OCI-LY3 (cell line): ENCODE results near the gene TRMU.

Experiments used
- H2AFZ ChIP-seq: fragments of 200-600, 300-600 bp; shearing (Covaris generic); 2 replicates; pipeline ENCODE4 v1.6.0; 2014; ENCODE audit warnings: antibody characterized with exemption, low read depth, low read length
- H3K27ac ChIP-seq: fragments of 200-600, 300-600 bp; sonication (generic); 2 replicates; pipeline ENCODE4 v1.5.1; 2014; ENCODE audit warnings: mild to moderate bottlenecking, low read length, moderate library complexity, mixed read lengths
- H3K27me3 ChIP-seq: fragments of 200-600, 300-600 bp; sonication (generic); 2 replicates; pipeline ENCODE4 v1.6.1; 2014; ENCODE audit warnings: low read depth, low read length, mixed read lengths
- H3K36me3 ChIP-seq: fragments of 200-600, 300-600 bp; sonication (generic); replicated peaks from 2 replicates; pipeline ENCODE3; 2014; ENCODE audit warnings: low read depth, low read length, mixed read lengths
- H3K4me1 ChIP-seq: fragments of 300-600, 200-600 bp; sonication (generic); 2 replicates; pipeline ENCODE4 v1.6.1; 2014; ENCODE audit warnings: low read length, mixed read lengths
- H3K4me2 ChIP-seq: fragments of 200-600, 300-600 bp; sonication (generic); 2 replicates; pipeline ENCODE4 v1.6.1; 2014; ENCODE audit warnings: low read length, mixed read lengths
- H3K4me3 ChIP-seq: fragments of 300-600, 200-600 bp; sonication (generic); 2 replicates; pipeline ENCODE4 v1.5.1; 2014; ENCODE audit warnings: antibody characterized with exemption, mild to moderate bottlenecking, low read length, moderate library complexity
- H3K79me2 ChIP-seq: fragments of 300-600, 200-600 bp; shearing (Covaris generic); 2 replicates; pipeline ENCODE4 v1.6.1; 2014; ENCODE audit warnings: mild to moderate bottlenecking, low read length, mixed read lengths
- H3K9ac ChIP-seq: fragments of 300-600, 200-600 bp; shearing (Covaris generic); 2 replicates; pipeline ENCODE4 v1.6.0; 2014; ENCODE audit warnings: mild to moderate bottlenecking, low read length, moderate library complexity
- H3K9me3 ChIP-seq: fragments of 200-600, 300-600 bp; shearing (Covaris generic); 2 replicates; pipeline ENCODE4 v1.6.1; 2014; ENCODE audit warnings: low read length, mixed read lengths; ENCODE audit not compliant: insufficient read depth
- H4K20me1 ChIP-seq: fragments of 200-600, 300-600 bp; sonication (generic); 2 replicates; pipeline ENCODE4 v1.6.1; 2016; ENCODE audit warnings: low read length, mixed read lengths; ENCODE audit not compliant: insufficient read depth
- EZH2phosphoT487 ChIP-seq: fragments of 200-600 bp; shearing (Covaris generic); IDR thresholded peaks from 2 replicates; pipeline ENCODE4 v1.6.1; 2018; ENCODE audit warnings: antibody characterized with exemption, mixed run types, low read depth
- TF ChIP-seq, protein P1 (sequence below): fragments of 200-600, 300-600 bp; sonication (generic); IDR thresholded peaks from 2 replicates; pipeline ENCODE4 v1.5.1; 2014; ENCODE audit warnings: antibody characterized with exemption, low read length, low read depth

The TRMU gene

DNA sequence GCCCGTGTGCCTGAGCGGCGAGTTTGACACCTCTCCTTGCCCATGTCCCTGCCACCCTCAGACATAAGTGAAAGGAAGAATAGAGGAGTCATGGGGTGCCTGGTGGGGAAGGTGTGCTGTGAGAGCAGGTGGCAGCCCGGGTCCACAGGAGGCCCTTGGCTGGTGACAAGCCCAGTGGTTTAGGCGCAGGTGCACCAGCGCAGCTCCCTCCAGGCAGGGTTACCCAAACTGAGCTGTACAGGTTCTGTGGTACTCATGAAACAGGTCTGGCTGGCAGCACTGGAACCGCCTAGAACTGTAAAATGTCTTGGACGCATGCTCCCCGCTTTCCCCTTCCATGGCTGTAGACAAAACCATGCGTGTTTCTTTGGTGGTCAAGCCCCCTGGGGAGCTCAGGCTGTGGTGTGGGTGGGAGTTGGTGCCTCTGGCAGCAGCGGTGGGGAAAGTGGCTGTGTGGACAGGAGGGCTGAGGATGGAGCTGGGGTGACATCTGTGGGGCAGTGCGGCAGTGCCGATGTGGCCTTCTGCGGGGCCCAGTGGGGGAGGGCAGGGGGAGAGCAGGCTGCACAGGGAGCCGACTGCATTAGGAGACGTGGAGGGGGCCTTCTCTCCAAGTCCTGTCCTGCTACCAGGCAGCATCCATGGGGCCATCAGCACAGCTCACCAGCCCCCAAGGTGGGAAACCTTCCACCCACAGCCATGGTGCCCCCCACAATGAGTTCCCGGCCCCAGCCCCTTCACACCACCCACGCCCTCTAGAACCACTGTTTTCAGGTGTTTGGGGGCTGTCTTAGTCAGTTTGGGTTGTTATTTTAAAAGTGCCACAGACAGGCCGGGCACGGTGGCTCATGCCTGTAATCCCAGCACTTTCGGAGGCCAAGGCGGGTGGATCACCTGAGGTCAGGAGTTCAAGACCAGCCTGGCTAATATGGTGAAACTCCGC, 44.4 kb upstream of the TRMU start:
- no peaks in the 10 kb centered on the region for H3K9me3 ChIP-seq
- no peak overlapping the region for H2AFZ ChIP-seq
- no peak overlapping the region for H3K9ac ChIP-seq
- peaks cover 5% of the 10 kb centered on the region for H3K36me3 ChIP-seq
- peaks cover 11% of the 10 kb centered on the region; the same call in 1 of the 2 replicates for H3K4me1 ChIP-seq
- H3K27ac ChIP-seq, result no peak overlapping the region
- peaks cover 5% of the 10 kb centered on the region; the same call in 1 of the 2 replicates for H3K79me2 ChIP-seq
- H3K4me3 ChIP-seq, result no peak overlapping the region
- TF ChIP-seq, protein P1, sequence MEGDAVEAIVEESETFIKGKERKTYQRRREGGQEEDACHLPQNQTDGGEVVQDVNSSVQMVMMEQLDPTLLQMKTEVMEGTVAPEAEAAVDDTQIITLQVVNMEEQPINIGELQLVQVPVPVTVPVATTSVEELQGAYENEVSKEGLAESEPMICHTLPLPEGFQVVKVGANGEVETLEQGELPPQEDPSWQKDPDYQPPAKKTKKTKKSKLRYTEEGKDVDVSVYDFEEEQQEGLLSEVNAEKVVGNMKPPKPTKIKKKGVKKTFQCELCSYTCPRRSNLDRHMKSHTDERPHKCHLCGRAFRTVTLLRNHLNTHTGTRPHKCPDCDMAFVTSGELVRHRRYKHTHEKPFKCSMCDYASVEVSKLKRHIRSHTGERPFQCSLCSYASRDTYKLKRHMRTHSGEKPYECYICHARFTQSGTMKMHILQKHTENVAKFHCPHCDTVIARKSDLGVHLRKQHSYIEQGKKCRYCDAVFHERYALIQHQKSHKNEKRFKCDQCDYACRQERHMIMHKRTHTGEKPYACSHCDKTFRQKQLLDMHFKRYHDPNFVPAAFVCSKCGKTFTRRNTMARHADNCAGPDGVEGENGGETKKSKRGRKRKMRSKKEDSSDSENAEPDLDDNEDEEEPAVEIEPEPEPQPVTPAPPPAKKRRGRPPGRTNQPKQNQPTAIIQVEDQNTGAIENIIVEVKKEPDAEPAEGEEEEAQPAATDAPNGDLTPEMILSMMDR, result no peak
- TF ChIP-seq EZH2phosphoT487, result no peak
- H4K20me1 ChIP-seq, result no peaks in the 10 kb centered on the region
- H3K4me2 ChIP-seq, result no peak overlapping the region
- no peaks in the 10 kb centered on the region for H3K27me3 ChIP-seq

DNA sequence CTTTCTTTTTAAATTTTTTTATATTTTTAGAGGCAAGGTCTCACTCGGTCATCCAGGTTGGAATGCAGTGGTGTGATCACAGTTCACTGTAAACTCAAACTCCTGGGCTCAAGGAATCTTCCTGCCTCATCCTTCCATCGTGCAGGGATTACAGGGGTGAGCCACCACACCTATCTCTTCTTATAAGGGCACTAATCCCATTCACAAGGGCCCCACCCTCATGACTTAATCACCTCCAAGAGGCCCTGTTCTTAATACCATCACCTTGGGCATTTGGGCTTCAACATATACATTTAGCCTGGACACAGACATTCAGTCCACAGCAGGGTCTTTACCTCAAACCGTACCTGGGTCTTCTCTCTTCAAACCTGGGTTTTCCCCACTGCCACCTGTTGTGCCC, 43.3 kb upstream of the TRMU start:
- Histone ChIP-seq H2AFZ (no peak overlapping the region), H4K20me1 (no peaks in the 10 kb centered on the region), H3K4me2 (no peak overlapping the region), H3K36me3 (peaks cover 5% of the 10 kb centered on the region), H3K79me2 (peaks cover 10% of the 10 kb centered on the region), H3K9ac (no peak overlapping the region), H3K9me3 (no peaks in the 10 kb centered on the region), H3K4me3 (no peak overlapping the region), H3K27ac (no peak overlapping the region), H3K4me1 (peaks cover 11% of the 10 kb centered on the region; the same call in 1 of the 2 replicates), H3K27me3 (no peaks in the 10 kb centered on the region)
- TF ChIP-seq EZH2phosphoT487, result no peak
- TF ChIP-seq, protein P1, result no peak

DNA sequence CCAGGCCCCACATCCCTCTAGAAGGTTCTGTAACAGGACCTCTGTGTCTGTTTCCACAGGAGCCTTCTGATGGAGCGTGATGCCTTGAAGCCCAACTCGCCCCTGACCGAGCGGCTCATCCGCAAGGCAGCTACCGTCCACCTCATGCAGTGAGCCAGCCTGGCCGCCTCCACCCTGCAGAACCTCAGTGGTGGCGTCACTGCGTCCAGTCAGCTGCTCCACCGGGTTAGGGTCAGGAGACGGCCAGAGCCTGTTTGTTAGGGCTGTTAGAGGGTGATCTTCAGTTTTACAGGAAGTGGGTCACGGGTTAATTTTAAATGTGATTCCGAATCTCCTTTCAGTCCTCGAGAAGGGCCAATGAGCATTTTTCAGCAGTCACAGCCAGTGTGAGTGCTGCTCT, 42.8 kb upstream of the TRMU start:
- Histone ChIP-seq H3K4me2 (no peak overlapping the region), H3K36me3 (peaks cover 5% of the 10 kb centered on the region), H3K27me3 (no peaks in the 10 kb centered on the region), H2AFZ (no peak overlapping the region), H4K20me1 (no peaks in the 10 kb centered on the region), H3K27ac (no peak overlapping the region), H3K79me2 (peaks cover 15% of the 10 kb centered on the region), H3K9ac (no peak overlapping the region), H3K4me1 (peaks cover 15% of the 10 kb centered on the region), H3K4me3 (no peak overlapping the region), H3K9me3 (no peaks in the 10 kb centered on the region)
- TF ChIP-seq EZH2phosphoT487, result no peak
- TF ChIP-seq, protein P1, result no peak

DNA sequence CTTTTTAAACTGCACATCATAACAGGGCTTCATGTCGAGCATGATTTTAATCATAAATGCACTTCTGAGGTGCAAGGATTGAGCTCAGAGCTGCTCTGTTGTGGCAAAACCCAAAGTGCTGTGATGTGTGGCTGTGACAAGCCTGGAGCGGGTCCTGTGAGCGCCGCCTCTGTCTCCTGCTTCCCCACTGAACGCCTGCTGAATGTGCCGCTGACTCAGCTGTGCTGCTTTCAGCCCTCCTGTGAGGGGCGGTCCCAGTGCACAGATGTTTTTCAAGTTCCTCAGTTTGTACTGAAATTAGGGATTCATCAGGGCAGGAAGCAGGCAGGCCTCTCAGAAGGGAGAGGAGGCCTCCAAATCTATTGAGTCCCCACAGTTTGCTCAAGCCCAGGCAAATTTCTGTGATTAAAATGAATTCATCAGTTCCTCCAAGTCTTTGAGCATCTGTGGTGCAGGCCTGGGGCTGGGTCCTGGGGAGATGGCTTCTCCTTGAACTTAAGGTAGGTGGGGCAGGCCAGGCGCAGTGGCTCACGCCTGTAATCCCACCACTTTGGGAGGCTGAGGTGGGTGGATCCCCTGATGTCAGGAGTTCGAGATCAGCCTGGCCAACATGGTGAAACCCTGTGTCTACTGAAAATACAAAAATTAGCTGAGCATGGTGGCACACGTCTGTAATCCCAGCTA, 41.8 kb upstream of the TRMU start:
- H4K20me1 ChIP-seq, result no peaks in the 10 kb centered on the region
- H3K9me3 ChIP-seq, result no peaks in the 10 kb centered on the region
- no peak overlapping the region for H3K9ac ChIP-seq
- no peaks in the 10 kb centered on the region for H3K27me3 ChIP-seq
- peaks cover 8% of the 10 kb centered on the region for H3K36me3 ChIP-seq
- TF ChIP-seq, protein P1, result no peak
- TF ChIP-seq EZH2phosphoT487, result no peak
- H3K79me2 ChIP-seq, result peaks cover 25% of the 10 kb centered on the region
- no peak overlapping the region for H3K27ac ChIP-seq
- H3K4me1 ChIP-seq, result peaks cover 16% of the 10 kb centered on the region
- no peak overlapping the region for H3K4me3 ChIP-seq
- no peak overlapping the region for H3K4me2 ChIP-seq
- H2AFZ ChIP-seq, result no peak overlapping the region
